Inflammatory macrophage treated with lipopolysaccharide for 1 hour (primary cell): Measurements from ENCODE around the gene KIF26B.
"Not testable (repeated sequence)": the region's sequence is repeated elsewhere in the genome, so short reads cannot be mapped to it uniquely, and the experiment has no call there.

ENCODE experiments used
- DNase-seq, 2 donors: peaks; one replicate each; pipeline ENCODE4 v3.0.0-alpha.2; 2020 to 2022

Gene KIF26B

GRCh38 chr1:245718123-245718522 lies 563.3 kb downstream of the KIF26B start:
- no peak for DNase-seq

- DNase-seq, result no peak
These were observed 564.2 kb downstream of the KIF26B start for GRCh38 chr1:245718951-245719350.

- DNase-seq, result no peak
These were observed 566.7 kb downstream of the KIF26B start for GRCh38 chr1:245721488-245721887.

- not testable (repeated sequence) for DNase-seq
These were observed 573.2 kb downstream of the KIF26B start for GRCh38 chr1:245728035-245728434.

GRCh38 chr1:245730801-245731200 lies 576.0 kb downstream of the KIF26B start:
- no peak for DNase-seq

GRCh38 chr1:245740336-245740735 lies 585.6 kb downstream of the KIF26B start:
- DNase-seq, result not testable (repeated sequence)

GRCh38 chr1:245742896-245743295 lies 588.1 kb downstream of the KIF26B start:
- no peak for DNase-seq

GRCh38 chr1:245748240-245748639 lies 593.5 kb downstream of the KIF26B start:
- DNase-seq, result no peak

- DNase-seq, result no peak
These were observed 593.9 kb downstream of the KIF26B start for GRCh38 chr1:245748646-245749045.

GRCh38 chr1:245749053-245749452 lies 594.3 kb downstream of the KIF26B start:
- no peak for DNase-seq

GRCh38 chr1:245750261-245750660 lies 595.5 kb downstream of the KIF26B start:
- DNase-seq, result no peak

GRCh38 chr1:245751116-245751515 lies 596.3 kb downstream of the KIF26B start:
- DNase-seq, result no peak

- no peak for DNase-seq
These were observed 597.1 kb downstream of the KIF26B start for GRCh38 chr1:245751726-245752470.

GRCh38 chr1:245752561-245752960 lies 597.8 kb downstream of the KIF26B start:
- DNase-seq, result no peak

GRCh38 chr1:245753807-245754206 lies 599.0 kb downstream of the KIF26B start:
- no peak for DNase-seq

- no peak for DNase-seq
These were observed 599.7 kb downstream of the KIF26B start for GRCh38 chr1:245754463-245754961.
